ENCODE measurements around the gene MAB21L3. TPM values are rescaled to one million over a fixed set of nuclear protein-coding genes. Genes with fewer than 3 reads are reported as not detected.

The MAB21L3 gene
- total and polyA plus RNA-seq, 2 of the 13 experiments (the other 11 are each of a cell fraction or from before 2014, with no cell fraction given) = 0.55 to 4.1 TPM

DNA sequence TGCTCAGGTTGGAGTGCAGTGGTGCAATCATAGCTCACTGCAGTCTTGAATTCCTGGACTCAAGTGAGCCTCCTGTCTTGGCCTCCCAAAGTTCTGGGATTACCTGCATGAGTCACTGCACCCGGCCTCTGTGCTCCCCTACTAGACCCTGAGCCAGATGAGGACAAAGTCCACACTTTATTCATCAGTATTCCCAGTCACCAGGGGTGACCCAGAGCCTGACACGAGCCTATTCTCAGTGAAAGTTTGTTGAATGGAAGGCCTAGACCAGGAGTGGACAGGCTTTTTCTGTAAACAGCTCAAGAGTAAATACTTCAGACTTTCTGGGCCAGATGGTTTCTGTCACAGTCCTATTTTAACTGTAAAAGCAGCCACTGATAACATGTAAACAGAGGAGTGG is 68.2 kb downstream of the MAB21L3 start (continued):
- TF ChIP-seq, protein P1, sequence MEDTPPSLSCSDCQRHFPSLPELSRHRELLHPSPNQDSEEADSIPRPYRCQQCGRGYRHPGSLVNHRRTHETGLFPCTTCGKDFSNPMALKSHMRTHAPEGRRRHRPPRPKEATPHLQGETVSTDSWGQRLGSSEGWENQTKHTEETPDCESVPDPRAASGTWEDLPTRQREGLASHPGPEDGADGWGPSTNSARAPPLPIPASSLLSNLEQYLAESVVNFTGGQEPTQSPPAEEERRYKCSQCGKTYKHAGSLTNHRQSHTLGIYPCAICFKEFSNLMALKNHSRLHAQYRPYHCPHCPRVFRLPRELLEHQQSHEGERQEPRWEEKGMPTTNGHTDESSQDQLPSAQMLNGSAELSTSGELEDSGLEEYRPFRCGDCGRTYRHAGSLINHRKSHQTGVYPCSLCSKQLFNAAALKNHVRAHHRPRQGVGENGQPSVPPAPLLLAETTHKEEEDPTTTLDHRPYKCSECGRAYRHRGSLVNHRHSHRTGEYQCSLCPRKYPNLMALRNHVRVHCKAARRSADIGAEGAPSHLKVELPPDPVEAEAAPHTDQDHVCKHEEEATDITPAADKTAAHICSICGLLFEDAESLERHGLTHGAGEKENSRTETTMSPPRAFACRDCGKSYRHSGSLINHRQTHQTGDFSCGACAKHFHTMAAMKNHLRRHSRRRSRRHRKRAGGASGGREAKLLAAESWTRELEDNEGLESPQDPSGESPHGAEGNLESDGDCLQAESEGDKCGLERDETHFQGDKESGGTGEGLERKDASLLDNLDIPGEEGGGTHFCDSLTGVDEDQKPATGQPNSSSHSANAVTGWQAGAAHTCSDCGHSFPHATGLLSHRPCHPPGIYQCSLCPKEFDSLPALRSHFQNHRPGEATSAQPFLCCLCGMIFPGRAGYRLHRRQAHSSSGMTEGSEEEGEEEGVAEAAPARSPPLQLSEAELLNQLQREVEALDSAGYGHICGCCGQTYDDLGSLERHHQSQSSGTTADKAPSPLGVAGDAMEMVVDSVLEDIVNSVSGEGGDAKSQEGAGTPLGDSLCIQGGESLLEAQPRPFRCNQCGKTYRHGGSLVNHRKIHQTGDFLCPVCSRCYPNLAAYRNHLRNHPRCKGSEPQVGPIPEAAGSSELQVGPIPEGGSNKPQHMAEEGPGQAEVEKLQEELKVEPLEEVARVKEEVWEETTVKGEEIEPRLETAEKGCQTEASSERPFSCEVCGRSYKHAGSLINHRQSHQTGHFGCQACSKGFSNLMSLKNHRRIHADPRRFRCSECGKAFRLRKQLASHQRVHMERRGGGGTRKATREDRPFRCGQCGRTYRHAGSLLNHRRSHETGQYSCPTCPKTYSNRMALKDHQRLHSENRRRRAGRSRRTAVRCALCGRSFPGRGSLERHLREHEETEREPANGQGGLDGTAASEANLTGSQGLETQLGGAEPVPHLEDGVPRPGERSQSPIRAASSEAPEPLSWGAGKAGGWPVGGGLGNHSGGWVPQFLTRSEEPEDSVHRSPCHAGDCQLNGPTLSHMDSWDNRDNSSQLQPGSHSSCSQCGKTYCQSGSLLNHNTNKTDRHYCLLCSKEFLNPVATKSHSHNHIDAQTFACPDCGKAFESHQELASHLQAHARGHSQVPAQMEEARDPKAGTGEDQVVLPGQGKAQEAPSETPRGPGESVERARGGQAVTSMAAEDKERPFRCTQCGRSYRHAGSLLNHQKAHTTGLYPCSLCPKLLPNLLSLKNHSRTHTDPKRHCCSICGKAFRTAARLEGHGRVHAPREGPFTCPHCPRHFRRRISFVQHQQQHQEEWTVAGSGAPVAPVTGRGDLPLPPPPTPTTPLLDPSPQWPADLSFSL (CRISPR knock-in tag; IDR thresholded peaks at IDR 0.05) = no peak
- TF ChIP-seq ZSCAN31 (CRISPR knock-in tag; IDR thresholded peaks at IDR 0.05; ENCODE audit: low read depth) = peak; percentile 63; the same call in 1 of the 2 replicates
- TF ChIP-seq, protein P2, sequence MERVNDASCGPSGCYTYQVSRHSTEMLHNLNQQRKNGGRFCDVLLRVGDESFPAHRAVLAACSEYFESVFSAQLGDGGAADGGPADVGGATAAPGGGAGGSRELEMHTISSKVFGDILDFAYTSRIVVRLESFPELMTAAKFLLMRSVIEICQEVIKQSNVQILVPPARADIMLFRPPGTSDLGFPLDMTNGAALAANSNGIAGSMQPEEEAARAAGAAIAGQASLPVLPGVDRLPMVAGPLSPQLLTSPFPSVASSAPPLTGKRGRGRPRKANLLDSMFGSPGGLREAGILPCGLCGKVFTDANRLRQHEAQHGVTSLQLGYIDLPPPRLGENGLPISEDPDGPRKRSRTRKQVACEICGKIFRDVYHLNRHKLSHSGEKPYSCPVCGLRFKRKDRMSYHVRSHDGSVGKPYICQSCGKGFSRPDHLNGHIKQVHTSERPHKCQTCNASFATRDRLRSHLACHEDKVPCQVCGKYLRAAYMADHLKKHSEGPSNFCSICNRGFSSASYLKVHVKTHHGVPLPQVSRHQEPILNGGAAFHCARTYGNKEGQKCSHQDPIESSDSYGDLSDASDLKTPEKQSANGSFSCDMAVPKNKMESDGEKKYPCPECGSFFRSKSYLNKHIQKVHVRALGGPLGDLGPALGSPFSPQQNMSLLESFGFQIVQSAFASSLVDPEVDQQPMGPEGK (CRISPR knock-in tag; IDR thresholded peaks at IDR 0.05) = peak; percentile 25; the same call in 1 of the 2 replicates
- no peak for TF ChIP-seq TP53 (CRISPR knock-in tag; conservative IDR thresholded peaks at IDR 0.05)
- TF ChIP-seq SP4 (CRISPR knock-in tag; IDR thresholded peaks at IDR 0.05) = no peak
- no peak for TF ChIP-seq SRSF1 (optimal IDR thresholded peaks at IDR 0.05; ENCODE audit: low read depth, low read length)
- TF ChIP-seq RFXANK (CRISPR knock-in tag; IDR thresholded peaks at IDR 0.05) = no peak
- no peak for TF ChIP-seq GMEB2 (CRISPR knock-in tag; IDR thresholded peaks at IDR 0.05; ENCODE audit: low read depth)
- TF ChIP-seq, protein P3, sequence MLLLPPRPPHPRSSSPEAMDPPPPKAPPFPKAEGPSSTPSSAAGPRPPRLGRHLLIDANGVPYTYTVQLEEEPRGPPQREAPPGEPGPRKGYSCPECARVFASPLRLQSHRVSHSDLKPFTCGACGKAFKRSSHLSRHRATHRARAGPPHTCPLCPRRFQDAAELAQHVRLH (CRISPR knock-in tag; IDR thresholded peaks at IDR 0.05; ENCODE audit: borderline replicate concordance, low read depth) = no peak
- TF ChIP-seq MTF1 (CRISPR knock-in tag; IDR thresholded peaks at IDR 0.05) = no peak
- TF ChIP-seq SATB2 (CRISPR knock-in tag; IDR thresholded peaks at IDR 0.05) = no peak
- no peak for TF ChIP-seq HNRNPLL (IDR thresholded peaks at IDR 0.05; ENCODE audit: low read depth, low read length, poor library complexity, severe bottlenecking)
- TF ChIP-seq, protein P4, sequence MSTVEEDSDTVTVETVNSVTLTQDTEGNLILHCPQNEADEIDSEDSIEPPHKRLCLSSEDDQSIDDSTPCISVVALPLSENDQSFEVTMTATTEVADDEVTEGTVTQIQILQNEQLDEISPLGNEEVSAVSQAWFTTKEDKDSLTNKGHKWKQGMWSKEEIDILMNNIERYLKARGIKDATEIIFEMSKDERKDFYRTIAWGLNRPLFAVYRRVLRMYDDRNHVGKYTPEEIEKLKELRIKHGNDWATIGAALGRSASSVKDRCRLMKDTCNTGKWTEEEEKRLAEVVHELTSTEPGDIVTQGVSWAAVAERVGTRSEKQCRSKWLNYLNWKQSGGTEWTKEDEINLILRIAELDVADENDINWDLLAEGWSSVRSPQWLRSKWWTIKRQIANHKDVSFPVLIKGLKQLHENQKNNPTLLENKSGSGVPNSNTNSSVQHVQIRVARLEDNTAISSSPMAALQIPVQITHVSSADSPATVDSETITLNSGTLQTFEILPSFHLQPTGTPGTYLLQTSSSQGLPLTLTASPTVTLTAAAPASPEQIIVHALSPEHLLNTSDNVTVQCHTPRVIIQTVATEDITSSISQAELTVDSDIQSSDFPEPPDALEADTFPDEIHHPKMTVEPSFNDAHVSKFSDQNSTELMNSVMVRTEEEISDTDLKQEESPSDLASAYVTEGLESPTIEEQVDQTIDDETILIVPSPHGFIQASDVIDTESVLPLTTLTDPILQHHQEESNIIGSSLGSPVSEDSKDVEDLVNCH (CRISPR knock-in tag; IDR thresholded peaks at IDR 0.05) = no peak
- TF ChIP-seq BRF2 (CRISPR knock-in tag; IDR thresholded peaks at IDR 0.05) = no peak
- TF ChIP-seq ZNF12 (CRISPR knock-in tag; IDR thresholded peaks at IDR 0.05) = no peak
- no peak; the same call in 1 of the 2 replicates for TF ChIP-seq ZFP90 (CRISPR knock-in tag; IDR thresholded peaks at IDR 0.05; ENCODE audit: borderline replicate concordance)
